Subcutaneous adipose tissue (tissue), 4 donors: Measurements from ENCODE around the gene DRD1. TPM values are rescaled to one million over a fixed set of nuclear protein-coding genes. Genes with fewer than 3 reads are reported as not detected.

Experiments used
- CTCF ChIP-seq: fragments of 450-650 bp; IDR thresholded peaks from one replicate; pipeline ENCODE4 v1.5.1; 2016; ENCODE audit warnings: low read depth, mild to moderate bottlenecking, control low read depth, antibody characterized with exemption, moderate library complexity
- total RNA-seq, 4 donors: library from RNA; depleted of rRNA; stranded (reverse); fragments of >200 nt; gene quantifications; one replicate each; pipeline ENCODE4 v1.1.0, GENCODE V29; 2016

The DRD1 gene
- total RNA-seq, 4 donors from 2014 or later, result 0.17 TPM; not detected in 3

- TF ChIP-seq CTCF, result no peak
These were observed 24.2 kb upstream of the DRD1 start for GRCh38 chr5:175467983-175468690.

GRCh38 chr5:175466700-175467318 is 22.8 kb upstream of the DRD1 start:
- TF ChIP-seq CTCF, result no peak

DNA sequence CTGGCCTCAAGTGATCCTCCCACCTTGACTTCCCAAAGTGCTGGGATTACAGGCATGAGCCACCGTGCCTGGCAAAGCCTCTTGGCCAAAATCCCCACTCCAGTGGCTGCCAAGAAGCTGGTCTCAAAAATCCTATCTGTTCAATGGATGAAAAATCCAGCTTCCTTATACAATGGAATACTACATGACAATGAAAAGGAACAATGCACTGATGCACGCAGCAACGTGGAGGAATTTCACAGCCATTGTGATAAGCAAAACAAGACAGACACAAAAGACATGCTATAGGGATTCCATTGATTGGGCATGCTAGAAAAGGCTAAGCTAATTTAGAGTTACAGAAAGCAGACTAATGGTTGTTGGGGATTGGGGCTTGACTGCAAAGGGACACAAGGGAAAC is 21.3 kb upstream of the DRD1 start:
- TF ChIP-seq CTCF, result no peak

GRCh38 chr5:175464942-175465233 is 20.9 kb upstream of the DRD1 start:
- no peak for TF ChIP-seq CTCF

DNA sequence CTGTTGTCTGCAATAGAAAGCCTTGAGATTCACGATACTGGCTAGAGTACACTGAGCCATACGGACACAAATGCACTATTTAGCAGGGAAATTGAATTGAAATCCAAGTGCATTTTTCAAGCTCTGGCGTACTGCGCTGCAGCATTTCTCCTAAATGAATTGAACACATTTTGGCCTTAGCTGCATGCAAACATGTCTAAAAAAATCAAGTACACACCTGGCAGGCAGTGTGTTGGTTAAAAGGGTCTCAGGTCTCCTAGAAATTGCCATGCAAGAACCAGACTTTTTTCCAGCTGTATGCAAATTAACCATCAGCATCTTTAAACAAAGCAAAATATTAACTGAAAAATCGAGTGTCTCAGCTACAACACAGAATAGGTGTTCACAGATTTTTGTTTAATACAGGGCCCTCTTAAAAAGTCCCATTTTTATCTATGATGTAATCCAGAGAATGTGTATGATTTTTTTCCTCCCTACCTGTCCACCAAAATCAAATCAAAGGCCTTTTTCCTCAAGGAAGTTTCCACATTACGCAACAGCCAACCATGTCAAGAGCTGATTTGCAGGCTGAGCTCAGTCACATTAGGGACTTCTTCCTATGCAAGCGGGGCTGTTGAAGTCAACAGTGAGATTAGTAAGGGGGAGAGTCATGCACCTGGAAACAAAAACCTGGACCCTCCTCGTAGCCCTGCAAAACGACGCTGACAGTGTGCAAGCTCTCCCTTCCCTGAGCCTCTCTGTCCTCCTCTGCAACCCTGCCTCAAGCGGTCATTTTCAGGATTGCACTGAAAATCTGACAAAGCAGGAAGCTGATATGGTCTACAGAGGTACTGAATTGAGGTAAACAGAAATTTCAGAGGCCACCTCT is 20.3 kb upstream of the DRD1 start:
- no peak for TF ChIP-seq CTCF

DNA sequence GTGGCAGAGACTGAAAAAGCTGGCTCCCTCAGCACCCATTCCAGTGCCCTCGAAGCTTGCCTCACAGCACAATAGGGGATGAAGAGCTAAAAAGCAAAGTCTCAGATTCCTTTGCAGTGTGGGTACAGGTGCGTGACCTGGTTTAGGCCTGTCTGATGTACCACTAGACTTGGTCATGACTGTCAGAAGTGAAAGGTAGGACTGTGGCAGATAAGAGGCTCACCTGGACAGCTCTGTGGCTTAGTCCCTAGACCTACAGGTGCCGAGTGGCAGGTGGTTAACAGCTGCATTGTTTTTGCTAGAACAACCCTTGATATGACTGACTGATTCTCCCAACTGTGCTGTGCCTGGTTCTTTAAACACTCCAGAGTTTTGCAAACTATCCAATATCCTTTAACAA is 19.7 kb upstream of the DRD1 start:
- no peak for TF ChIP-seq CTCF

DNA sequence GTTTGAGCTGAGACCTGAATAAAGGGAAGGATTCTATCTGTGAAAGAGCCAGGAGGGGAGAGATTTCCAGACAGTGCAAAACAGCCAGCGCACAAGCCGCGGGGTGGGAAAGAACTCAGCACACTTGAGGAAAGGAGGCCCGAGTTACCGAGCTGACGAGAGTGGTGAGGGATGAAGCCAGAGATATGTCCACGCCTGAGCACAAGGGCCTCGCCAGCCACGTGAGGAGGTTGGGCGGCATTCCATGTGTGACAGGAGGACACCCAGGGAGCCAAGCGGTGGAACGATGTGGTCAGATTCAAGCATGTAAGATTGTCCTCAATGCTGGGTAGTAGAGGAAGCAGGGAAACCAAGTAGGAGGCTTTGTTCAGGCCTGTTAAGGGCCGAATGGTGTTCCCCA is 17.4 kb upstream of the DRD1 start:
- no peak for TF ChIP-seq CTCF
